ENCODE results near the gene ELF4.

ELF4 gene

GRCh38 chrX:130032552-130032951 is 77.7 kb downstream of the ELF4 start:
- no peak for DNase-seq

- no peak for DNase-seq
These were observed 79.5 kb downstream of the ELF4 start for GRCh38 chrX:130030826-130031225.

- DNase-seq = peak; percentile 54
These were observed 82.1 kb downstream of the ELF4 start for GRCh38 chrX:130028196-130028595.

GRCh38 chrX:130027569-130027968 is 82.7 kb downstream of the ELF4 start:
- DNase-seq = no peak

GRCh38 chrX:130025256-130025655 is 85.0 kb downstream of the ELF4 start:
- no peak for DNase-seq

GRCh38 chrX:130024127-130024526 is 86.2 kb downstream of the ELF4 start:
- peak; percentile 82 for DNase-seq

GRCh38 chrX:130020661-130021324 is 89.5 kb downstream of the ELF4 start:
- no peak for DNase-seq

- DNase-seq = no peak
These were observed 92.2 kb downstream of the ELF4 start for GRCh38 chrX:130018143-130018542.

- DNase-seq = no peak
These were observed 95.1 kb downstream of the ELF4 start for GRCh38 chrX:130015181-130015580.
